Measurements from ENCODE around the gene SLC7A9. TPM values are rescaled to one million over a fixed set of nuclear protein-coding genes. Genes with fewer than 3 reads are reported as not detected.

SLC7A9 gene
- polyA plus RNA-seq, 3 donors: 0.13 TPM; not detected in 2

- no peak overlapping the region for H2AFZ ChIP-seq (ENCODE audit: insufficient read depth, low read depth, low read length, poor library complexity, severe bottlenecking)
- H4K20me1 ChIP-seq (ENCODE audit: insufficient read depth, low read length): no peaks in the 10 kb centered on the region
- H3K4me1 Mint-ChIP-seq: peaks cover 2% of the 10 kb centered on the region
- intact Hi-C loops (cut with micrococcal nuclease): no loop called here
- TF ChIP-seq CTCF (IDR thresholded peaks at IDR 0.05): no peak
- no peak overlapping the region for H3K4me2 ChIP-seq (replicated peaks; ENCODE audit: extremely low read depth, low read length, poor library complexity, severe bottlenecking)
- H3K4me1 ChIP-seq (ENCODE audit: control insufficient read depth in 1 of 2, insufficient read depth in 2 of 2, low read length in 2 of 2): no peaks in the 10 kb centered on the region
- no peaks in the 10 kb centered on the region for H3K27me3 ChIP-seq (ENCODE audit: control insufficient read depth in 2 of 2, insufficient read depth in 2 of 2, low read length in 2 of 2)
- H3K36me3 ChIP-seq (replicated peaks in 1 of 2; ENCODE audit: control insufficient read depth in 1 of 2, insufficient read depth in 2 of 2, low read length in 2 of 2): peaks cover 8 to 23% of the 10 kb centered on the region in 2 donors
- no peak overlapping the region for H3K4me3 ChIP-seq (replicated peaks in 1 of 3; ENCODE audit: low read depth in 2 of 3, low read length in 3 of 3)
- peak overlapping the region in 1 of 7 donors; percentile 39 for H3K27ac Mint-ChIP-seq
- no peak overlapping the region for H3K4me3 Mint-ChIP-seq
- H3K36me3 Mint-ChIP-seq: peaks cover 16 to 37% of the 10 kb centered on the region in 2 donors
- H3K27ac ChIP-seq (ENCODE audit: low read depth in 1 of 2, low read length in 2 of 2): no peak overlapping the region
- H3K27me3 Mint-ChIP-seq (ENCODE audit: low read depth in 3 of 3): no peaks in the 10 kb centered on the region
- 100% methylated on average over 6 of the region's 12 CpGs for WGBS (ENCODE audit: insufficient coverage)
- H3K79me2 ChIP-seq (ENCODE audit: insufficient read depth, low read length): no peaks in the 10 kb centered on the region
- no peak for DNase-seq
- no peaks in the 10 kb centered on the region for H3K9me3 Mint-ChIP-seq
- no peak overlapping the region for H3K9ac ChIP-seq (ENCODE audit: insufficient read depth, low read length, poor library complexity, severe bottlenecking)
- no peaks in the 10 kb centered on the region for H3K9me3 ChIP-seq (replicated peaks in 1 of 2; ENCODE audit: control insufficient read depth in 1 of 2, insufficient read depth in 1 of 2, low read length in 2 of 2)
These were observed 45.5 kb upstream of the SLC7A9 start for GRCh38 chr19:32914879-32915660.

GRCh38 chr19:32911467-32911866 lies 41.9 kb upstream of the SLC7A9 start:
- Histone ChIP-seq H3K4me3 (replicated peaks in 1 of 3; ENCODE audit: low read depth in 2 of 3, low read length in 3 of 3) (no peak overlapping the region), H4K20me1 (ENCODE audit: insufficient read depth, low read length) (no peaks in the 10 kb centered on the region), H3K27me3 (ENCODE audit: control insufficient read depth in 2 of 2, insufficient read depth in 2 of 2, low read length in 2 of 2) (no peaks in the 10 kb centered on the region), H3K9me3 (replicated peaks in 1 of 2; ENCODE audit: control insufficient read depth in 1 of 2, insufficient read depth in 1 of 2, low read length in 2 of 2) (no peaks in the 10 kb centered on the region), H3K9ac (ENCODE audit: insufficient read depth, low read length, poor library complexity, severe bottlenecking) (no peak overlapping the region), H3K27ac (ENCODE audit: low read depth in 1 of 2, low read length in 2 of 2) (no peak overlapping the region), H3K36me3 (replicated peaks in 1 of 2; ENCODE audit: control insufficient read depth in 1 of 2, insufficient read depth in 2 of 2, low read length in 2 of 2) (peaks cover 8 to 28% of the 10 kb centered on the region in 2 donors), H3K79me2 (ENCODE audit: insufficient read depth, low read length) (no peaks in the 10 kb centered on the region), H3K4me1 (ENCODE audit: control insufficient read depth in 1 of 2, insufficient read depth in 2 of 2, low read length in 2 of 2) (no peaks in the 10 kb centered on the region), H3K4me2 (replicated peaks; ENCODE audit: extremely low read depth, low read length, poor library complexity, severe bottlenecking) (no peak overlapping the region), H2AFZ (ENCODE audit: insufficient read depth, low read depth, low read length, poor library complexity, severe bottlenecking) (no peak overlapping the region)
- intact Hi-C loops (cut with micrococcal nuclease): no loop called here
- Mint-ChIP-seq H3K27ac (peak overlapping the region in 1 of 7 donors; percentile 73), H3K36me3 (peaks cover 26 to 50% of the 10 kb centered on the region in 2 donors), H3K4me1 (peaks cover 2% of the 10 kb centered on the region), H3K9me3 (peaks cover 0 to 4% (median 1%) of the 10 kb centered on the region in 7 donors), H3K4me3 (no peak overlapping the region), H3K27me3 (ENCODE audit: low read depth in 3 of 3) (peaks cover 0 to 2% (median 0%) of the 10 kb centered on the region in 3 donors)
- no peak for DNase-seq
- no peak for TF ChIP-seq CTCF (IDR thresholded peaks at IDR 0.05)
- 100% methylated on average over 2 of the region's 4 CpGs for WGBS (ENCODE audit: insufficient coverage)

All from CD14-positive monocyte (primary cell).